Measurements from ENCODE around the gene F2R. TPM values are rescaled to one million over a fixed set of nuclear protein-coding genes. Genes with fewer than 3 reads are reported as not detected.

Gene F2R
- total and polyA plus RNA-seq, 2 donors from 2014 or later: 14.6 to 15.3 TPM

DNA sequence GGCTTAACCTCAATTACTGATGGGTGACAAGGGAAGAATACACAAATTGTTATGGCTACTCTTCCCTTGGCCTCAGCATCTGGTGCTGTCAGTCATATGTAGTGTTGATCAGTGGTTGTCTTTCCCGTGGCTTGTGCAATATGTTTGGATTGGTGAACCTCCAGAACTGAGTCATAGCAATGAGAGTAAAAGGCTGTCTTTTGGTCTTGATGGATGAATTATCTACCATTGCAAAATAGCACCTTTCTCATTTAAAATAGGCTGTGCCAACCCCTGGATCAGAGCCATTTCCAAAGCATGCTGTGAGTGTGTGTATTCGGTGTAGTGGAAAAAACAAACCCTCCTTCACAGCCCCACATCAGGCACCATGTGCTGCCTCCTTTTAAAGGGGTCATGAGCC lies 14.6 kb upstream of the F2R start:
- intact Hi-C loops (cut with DNase I): no loop called here
- no peak for FAIRE-seq
- Histone ChIP-seq H3K4me3 (ENCODE audit: low read length in 3 of 3) (no peak overlapping the region), H3K36me3 (ENCODE audit: control insufficient read depth in 2 of 3, insufficient read depth in 3 of 3, low read length in 3 of 3) (peaks cover 0 to 4% (median 2%) of the 10 kb centered on the region in 3 donors), H3K4me1 (ENCODE audit: control insufficient read depth in 2 of 3, insufficient read depth in 2 of 3, low read depth in 1 of 3, low read length in 3 of 3) (no peaks in the 10 kb centered on the region), H3K27ac (ENCODE audit: low read depth in 2 of 2, low read length in 2 of 2) (no peak overlapping the region), H3K9me3 (ENCODE audit: control insufficient read depth in 2 of 3, insufficient read depth in 1 of 3, low read length in 3 of 3) (no peaks in the 10 kb centered on the region), H3K27me3 (ENCODE audit: control insufficient read depth, insufficient read depth, low read length) (no peaks in the 10 kb centered on the region), H3K9ac (ENCODE audit: low read length in 3 of 3) (no peak overlapping the region)
- DNase-seq: no peak
- TF ChIP-seq, protein P1, sequence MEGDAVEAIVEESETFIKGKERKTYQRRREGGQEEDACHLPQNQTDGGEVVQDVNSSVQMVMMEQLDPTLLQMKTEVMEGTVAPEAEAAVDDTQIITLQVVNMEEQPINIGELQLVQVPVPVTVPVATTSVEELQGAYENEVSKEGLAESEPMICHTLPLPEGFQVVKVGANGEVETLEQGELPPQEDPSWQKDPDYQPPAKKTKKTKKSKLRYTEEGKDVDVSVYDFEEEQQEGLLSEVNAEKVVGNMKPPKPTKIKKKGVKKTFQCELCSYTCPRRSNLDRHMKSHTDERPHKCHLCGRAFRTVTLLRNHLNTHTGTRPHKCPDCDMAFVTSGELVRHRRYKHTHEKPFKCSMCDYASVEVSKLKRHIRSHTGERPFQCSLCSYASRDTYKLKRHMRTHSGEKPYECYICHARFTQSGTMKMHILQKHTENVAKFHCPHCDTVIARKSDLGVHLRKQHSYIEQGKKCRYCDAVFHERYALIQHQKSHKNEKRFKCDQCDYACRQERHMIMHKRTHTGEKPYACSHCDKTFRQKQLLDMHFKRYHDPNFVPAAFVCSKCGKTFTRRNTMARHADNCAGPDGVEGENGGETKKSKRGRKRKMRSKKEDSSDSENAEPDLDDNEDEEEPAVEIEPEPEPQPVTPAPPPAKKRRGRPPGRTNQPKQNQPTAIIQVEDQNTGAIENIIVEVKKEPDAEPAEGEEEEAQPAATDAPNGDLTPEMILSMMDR (IDR thresholded peaks at IDR 0.05; ENCODE audit: borderline replicate concordance, extremely low read depth, insufficient read depth): no peak

DNA sequence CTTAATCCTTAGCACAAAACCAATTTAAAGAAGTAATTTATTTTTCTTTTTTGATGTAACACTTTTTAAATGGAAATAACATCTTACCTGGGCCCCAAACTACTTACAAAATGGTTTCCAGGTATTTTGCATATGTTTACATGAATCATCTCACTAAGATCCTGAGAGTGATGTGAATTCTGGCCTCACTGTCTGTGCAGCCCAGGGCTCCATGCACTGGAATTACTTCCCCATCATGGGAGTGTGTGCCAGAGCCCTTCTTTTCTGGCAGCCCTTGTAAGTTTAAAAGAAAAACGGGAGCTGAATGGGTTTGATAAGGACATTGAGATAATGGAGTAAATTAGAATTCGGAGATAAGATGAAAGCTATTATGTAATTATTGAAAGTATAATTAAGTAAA lies 12.2 kb upstream of the F2R start:
- Histone ChIP-seq H3K4me3 (ENCODE audit: low read length in 3 of 3) (no peak overlapping the region), H3K36me3 (ENCODE audit: control insufficient read depth in 2 of 3, insufficient read depth in 3 of 3, low read length in 3 of 3) (peaks cover 0 to 4% (median 2%) of the 10 kb centered on the region in 3 donors), H3K27ac (ENCODE audit: low read depth in 2 of 2, low read length in 2 of 2) (no peak overlapping the region), H3K9ac (ENCODE audit: low read length in 3 of 3) (no peak overlapping the region), H3K27me3 (ENCODE audit: control insufficient read depth, insufficient read depth, low read length) (no peaks in the 10 kb centered on the region), H3K9me3 (ENCODE audit: control insufficient read depth in 2 of 3, insufficient read depth in 1 of 3, low read length in 3 of 3) (no peaks in the 10 kb centered on the region), H3K4me1 (ENCODE audit: control insufficient read depth in 2 of 3, insufficient read depth in 2 of 3, low read depth in 1 of 3, low read length in 3 of 3) (no peaks in the 10 kb centered on the region)
- no peak for DNase-seq
- no peak for FAIRE-seq
- TF ChIP-seq, protein P1 (IDR thresholded peaks at IDR 0.05; ENCODE audit: borderline replicate concordance, extremely low read depth, insufficient read depth): no peak
- intact Hi-C loops (cut with DNase I): no loop called here

DNA sequence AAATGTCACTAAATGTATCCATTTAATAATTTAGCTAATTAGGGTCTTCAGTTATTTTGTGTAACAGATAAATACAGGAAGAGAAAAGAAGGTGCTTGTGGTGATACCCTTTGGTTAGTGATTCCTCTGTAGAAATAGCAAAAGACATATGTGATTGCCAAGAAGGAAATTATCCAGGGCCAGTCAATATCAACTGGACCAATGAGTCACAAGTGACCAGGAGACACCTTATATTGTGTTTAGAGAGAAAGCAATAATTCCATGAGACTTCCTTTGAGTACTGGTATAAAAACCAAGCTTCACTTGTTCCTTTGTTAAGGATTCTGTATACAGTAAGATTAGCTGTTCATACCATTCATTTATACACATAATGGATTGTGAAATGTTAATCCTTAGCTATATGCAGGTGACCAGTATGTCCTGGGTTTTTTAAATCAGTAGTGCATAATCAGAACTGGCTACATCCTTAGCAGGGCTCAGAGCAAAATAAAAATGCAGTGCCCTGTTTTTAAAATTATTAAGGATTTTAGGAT lies 11.7 kb upstream of the F2R start:
- DNase-seq (no peak), FAIRE-seq (no peak)
- H3K27me3 ChIP-seq (ENCODE audit: control insufficient read depth, insufficient read depth, low read length): no peaks in the 10 kb centered on the region
- no peak overlapping the region for H3K4me3 ChIP-seq (ENCODE audit: low read length in 3 of 3)
- TF ChIP-seq, protein P1 (IDR thresholded peaks at IDR 0.05; ENCODE audit: borderline replicate concordance, extremely low read depth, insufficient read depth): no peak
- intact Hi-C loops (cut with DNase I): no loop called here
- H3K4me1 ChIP-seq (ENCODE audit: control insufficient read depth in 2 of 3, insufficient read depth in 2 of 3, low read depth in 1 of 3, low read length in 3 of 3): no peaks in the 10 kb centered on the region
- H3K9ac ChIP-seq (ENCODE audit: low read length in 3 of 3): no peak overlapping the region
- peaks cover 0 to 4% (median 1%) of the 10 kb centered on the region in 3 donors for H3K36me3 ChIP-seq (ENCODE audit: control insufficient read depth in 2 of 3, insufficient read depth in 3 of 3, low read length in 3 of 3)
- no peak overlapping the region for H3K27ac ChIP-seq (ENCODE audit: low read depth in 2 of 2, low read length in 2 of 2)
- no peaks in the 10 kb centered on the region for H3K9me3 ChIP-seq (ENCODE audit: control insufficient read depth in 2 of 3, insufficient read depth in 1 of 3, low read length in 3 of 3)

DNA sequence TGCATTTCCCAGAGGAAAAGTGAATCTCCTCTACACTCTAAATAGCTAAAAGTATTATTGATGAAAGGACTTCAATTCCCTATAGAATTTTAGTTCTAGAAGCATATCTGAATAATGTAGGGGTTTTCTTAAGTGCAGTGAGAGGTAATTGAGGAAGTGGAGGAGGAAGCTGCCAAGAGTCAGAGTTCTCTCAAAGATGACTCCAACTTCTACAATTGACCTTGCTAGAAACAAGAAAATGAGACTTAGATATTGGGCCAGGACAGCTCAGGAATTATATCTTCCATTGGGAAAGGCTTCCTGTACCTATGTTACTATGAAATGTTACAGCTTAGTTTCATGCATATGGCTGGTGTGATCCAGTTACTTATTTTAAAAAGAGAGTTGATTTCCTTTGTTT lies 10.4 kb upstream of the F2R start:
- DNase-seq (no peak), FAIRE-seq (no peak)
- intact Hi-C loops (cut with DNase I): no loop called here
- H3K4me3 ChIP-seq (ENCODE audit: low read length in 3 of 3): no peak overlapping the region
- peaks cover 0 to 4% (median 0%) of the 10 kb centered on the region in 3 donors for H3K36me3 ChIP-seq (ENCODE audit: control insufficient read depth in 2 of 3, insufficient read depth in 3 of 3, low read length in 3 of 3)
- TF ChIP-seq, protein P1 (IDR thresholded peaks at IDR 0.05; ENCODE audit: borderline replicate concordance, extremely low read depth, insufficient read depth): no peak
- no peaks in the 10 kb centered on the region for H3K9me3 ChIP-seq (ENCODE audit: control insufficient read depth in 2 of 3, insufficient read depth in 1 of 3, low read length in 3 of 3)
- H3K9ac ChIP-seq (ENCODE audit: low read length in 3 of 3): no peak overlapping the region
- H3K27me3 ChIP-seq (ENCODE audit: control insufficient read depth, insufficient read depth, low read length): no peaks in the 10 kb centered on the region
- no peak overlapping the region for H3K27ac ChIP-seq (ENCODE audit: low read depth in 2 of 2, low read length in 2 of 2)
- H3K4me1 ChIP-seq (ENCODE audit: control insufficient read depth in 2 of 3, insufficient read depth in 2 of 3, low read depth in 1 of 3, low read length in 3 of 3): no peaks in the 10 kb centered on the region

Measured in kidney (tissue), 14 donors.